Islet of Langerhans (tissue), 1 donor: Measurements from ENCODE around the gene CPNE5.

Experiments used
- FAIRE-seq: peaks from one replicate; lab custom pipeline; 2011; peaks lifted over from hg19 to GRCh38; lab: Jason Lieb, UNC

The CPNE5 gene

GRCh38 chr6:36857325-36857724 lies 18.1 kb upstream of the CPNE5 start:
- FAIRE-seq, result no peak

GRCh38 chr6:36856277-36856676 lies 17.0 kb upstream of the CPNE5 start:
- no peak for FAIRE-seq

GRCh38 chr6:36855750-36856149 lies 16.5 kb upstream of the CPNE5 start:
- no peak for FAIRE-seq

GRCh38 chr6:36853325-36853724 lies 14.1 kb upstream of the CPNE5 start:
- FAIRE-seq, result no peak

- FAIRE-seq, result no peak
Observed at GRCh38 chr6:36852481-36853147, 13.4 kb upstream of the CPNE5 start.

GRCh38 chr6:36851626-36852025 lies 12.4 kb upstream of the CPNE5 start:
- no peak for FAIRE-seq

- no peak for FAIRE-seq
Observed at GRCh38 chr6:36851149-36851614, 11.9 kb upstream of the CPNE5 start.

GRCh38 chr6:36850021-36850420 lies 10.8 kb upstream of the CPNE5 start:
- no peak for FAIRE-seq

GRCh38 chr6:36848658-36849441 lies 9.6 kb upstream of the CPNE5 start:
- no peak for FAIRE-seq

GRCh38 chr6:36847991-36848390 lies 8.7 kb upstream of the CPNE5 start:
- no peak for FAIRE-seq

- no peak for FAIRE-seq
Observed at GRCh38 chr6:36847152-36847551, 7.9 kb upstream of the CPNE5 start.

- no peak for FAIRE-seq
Observed at GRCh38 chr6:36845233-36845632, 6.0 kb upstream of the CPNE5 start.

GRCh38 chr6:36844232-36845170 lies 5.3 kb upstream of the CPNE5 start:
- FAIRE-seq, result no peak

GRCh38 chr6:36843170-36843569 lies 3.9 kb upstream of the CPNE5 start:
- FAIRE-seq, result no peak

- FAIRE-seq, result no peak
Observed at GRCh38 chr6:36841756-36842155, 2.5 kb upstream of the CPNE5 start.

- no peak for FAIRE-seq
Observed at GRCh38 chr6:36840432-36841403, 1.5 kb upstream of the CPNE5 start.

GRCh38 chr6:36839749-36840431 lies 646 bp upstream of the CPNE5 start:
- no peak for FAIRE-seq

GRCh38 chr6:36837686-36838085 lies 1.6 kb downstream of the CPNE5 start:
- no peak for FAIRE-seq

GRCh38 chr6:36837022-36837339 lies 2.3 kb downstream of the CPNE5 start:
- FAIRE-seq, result no peak

GRCh38 chr6:36836111-36837021 lies 2.9 kb downstream of the CPNE5 start:
- FAIRE-seq, result no peak
